ENCODE results near the gene TMPRSS13. TPM values are rescaled to one million over a fixed set of nuclear protein-coding genes. Genes with fewer than 3 reads are reported as not detected.
A peak's percentile ranks its signal among the peaks of the same experiment; 100 is the strongest.
"Not testable (repeated sequence)": the region's sequence is repeated elsewhere in the genome, so short reads cannot be mapped to it uniquely, and the experiment has no call there.

Gene TMPRSS13
- total RNA-seq, 1 donor from 2014 or later = 5.7 TPM

DNA sequence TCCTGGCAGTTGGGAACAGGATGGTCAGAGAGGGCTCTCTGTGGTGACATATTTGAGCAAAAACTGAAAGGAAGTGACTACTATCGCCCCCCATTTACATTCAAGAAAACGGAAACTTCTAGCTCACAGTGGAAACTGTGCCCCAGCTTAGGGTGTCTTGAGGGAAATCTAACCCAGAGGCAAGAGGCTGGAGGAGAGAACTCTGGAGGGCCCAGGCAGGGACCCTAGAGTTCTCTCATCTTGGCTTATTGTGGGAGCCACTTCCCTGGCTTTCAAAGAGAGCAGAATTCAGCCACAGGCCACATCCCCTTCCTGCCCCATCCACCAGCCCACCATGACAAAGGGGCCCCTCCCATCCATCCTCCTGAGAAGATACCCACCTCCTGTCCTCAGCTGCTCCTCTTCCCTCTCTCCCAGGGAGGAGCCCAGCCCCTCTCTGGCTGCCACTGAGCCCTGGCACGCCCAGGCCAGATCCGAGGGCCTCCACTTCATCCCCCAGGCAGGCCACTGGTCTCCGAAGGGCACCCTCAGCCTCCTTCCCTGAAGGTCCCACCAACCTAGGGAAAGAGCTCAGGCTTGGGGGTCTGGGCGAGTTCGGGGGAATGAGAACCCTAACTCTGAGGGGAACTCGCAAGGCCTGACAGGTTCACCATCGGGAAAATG lies 1.6 kb upstream of the TMPRSS13 start:
- TF ChIP-seq, protein P1, sequence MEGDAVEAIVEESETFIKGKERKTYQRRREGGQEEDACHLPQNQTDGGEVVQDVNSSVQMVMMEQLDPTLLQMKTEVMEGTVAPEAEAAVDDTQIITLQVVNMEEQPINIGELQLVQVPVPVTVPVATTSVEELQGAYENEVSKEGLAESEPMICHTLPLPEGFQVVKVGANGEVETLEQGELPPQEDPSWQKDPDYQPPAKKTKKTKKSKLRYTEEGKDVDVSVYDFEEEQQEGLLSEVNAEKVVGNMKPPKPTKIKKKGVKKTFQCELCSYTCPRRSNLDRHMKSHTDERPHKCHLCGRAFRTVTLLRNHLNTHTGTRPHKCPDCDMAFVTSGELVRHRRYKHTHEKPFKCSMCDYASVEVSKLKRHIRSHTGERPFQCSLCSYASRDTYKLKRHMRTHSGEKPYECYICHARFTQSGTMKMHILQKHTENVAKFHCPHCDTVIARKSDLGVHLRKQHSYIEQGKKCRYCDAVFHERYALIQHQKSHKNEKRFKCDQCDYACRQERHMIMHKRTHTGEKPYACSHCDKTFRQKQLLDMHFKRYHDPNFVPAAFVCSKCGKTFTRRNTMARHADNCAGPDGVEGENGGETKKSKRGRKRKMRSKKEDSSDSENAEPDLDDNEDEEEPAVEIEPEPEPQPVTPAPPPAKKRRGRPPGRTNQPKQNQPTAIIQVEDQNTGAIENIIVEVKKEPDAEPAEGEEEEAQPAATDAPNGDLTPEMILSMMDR (IDR thresholded peaks at IDR 0.05; ENCODE audit: unreplicated experiment) = no peak

DNA sequence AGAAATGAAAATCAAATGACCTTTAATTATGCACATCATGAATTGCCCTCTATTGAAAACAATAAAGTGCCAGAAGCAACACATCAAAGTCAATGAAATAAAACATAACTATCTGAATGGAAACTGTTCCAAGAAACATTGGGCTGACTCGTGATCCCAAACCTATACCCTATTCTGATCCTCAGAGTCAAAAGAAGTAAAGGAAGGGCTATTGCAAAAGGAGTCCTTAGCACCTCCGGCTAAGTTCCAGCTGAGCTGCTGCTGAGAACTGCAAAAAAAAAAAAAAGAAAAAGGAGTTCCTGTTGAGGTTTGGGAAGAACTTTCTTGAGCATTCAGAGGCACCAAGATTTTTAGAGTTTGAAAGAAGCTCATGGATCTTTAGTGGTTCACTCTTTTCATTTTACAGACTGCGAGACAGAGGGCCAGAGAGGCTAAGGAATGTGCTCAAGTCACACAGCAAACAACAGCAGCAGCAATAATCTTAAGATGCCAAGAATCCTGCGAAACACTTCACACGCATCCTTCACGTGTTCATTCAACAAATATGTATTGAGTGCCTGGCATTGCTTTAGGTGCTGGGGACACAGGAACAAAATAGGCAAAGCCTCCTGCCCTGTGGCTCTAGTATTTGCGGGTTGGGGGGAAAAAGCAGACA lies 841 bp upstream of the TMPRSS13 start:
- Mint-ChIP-seq H3K4me3 (ENCODE audit: low read depth) (no peak overlapping the region), H3K36me3 (ENCODE audit: insufficient read depth) (no peaks in the 10 kb centered on the region), H3K4me1 (ENCODE audit: low read depth) (peaks cover 29% of the 10 kb centered on the region), H3K27ac (peak overlapping the region; percentile 97), H3K9me3 (ENCODE audit: low read depth) (no peaks in the 10 kb centered on the region), H3K27me3 (peaks cover 3% of the 10 kb centered on the region)
- TF ChIP-seq, protein P1 (IDR thresholded peaks at IDR 0.05; ENCODE audit: unreplicated experiment) = no peak
- no peak for DNase-seq (ENCODE audit: low spot score, unreplicated experiment)

More for the DNA sequence above, 1.6 kb upstream of the TMPRSS13 start:
- H3K27me3 Mint-ChIP-seq = peaks cover 3% of the 10 kb centered on the region
- no peaks in the 10 kb centered on the region for H3K36me3 Mint-ChIP-seq (ENCODE audit: insufficient read depth)
- DNase-seq (ENCODE audit: low spot score, unreplicated experiment) = no peak
- H3K4me3 Mint-ChIP-seq (ENCODE audit: low read depth) = no peak overlapping the region
- no peaks in the 10 kb centered on the region for H3K9me3 Mint-ChIP-seq (ENCODE audit: low read depth)
- peaks cover 29% of the 10 kb centered on the region for H3K4me1 Mint-ChIP-seq (ENCODE audit: low read depth)
- H3K27ac Mint-ChIP-seq = peak overlapping the region; percentile 97

DNA sequence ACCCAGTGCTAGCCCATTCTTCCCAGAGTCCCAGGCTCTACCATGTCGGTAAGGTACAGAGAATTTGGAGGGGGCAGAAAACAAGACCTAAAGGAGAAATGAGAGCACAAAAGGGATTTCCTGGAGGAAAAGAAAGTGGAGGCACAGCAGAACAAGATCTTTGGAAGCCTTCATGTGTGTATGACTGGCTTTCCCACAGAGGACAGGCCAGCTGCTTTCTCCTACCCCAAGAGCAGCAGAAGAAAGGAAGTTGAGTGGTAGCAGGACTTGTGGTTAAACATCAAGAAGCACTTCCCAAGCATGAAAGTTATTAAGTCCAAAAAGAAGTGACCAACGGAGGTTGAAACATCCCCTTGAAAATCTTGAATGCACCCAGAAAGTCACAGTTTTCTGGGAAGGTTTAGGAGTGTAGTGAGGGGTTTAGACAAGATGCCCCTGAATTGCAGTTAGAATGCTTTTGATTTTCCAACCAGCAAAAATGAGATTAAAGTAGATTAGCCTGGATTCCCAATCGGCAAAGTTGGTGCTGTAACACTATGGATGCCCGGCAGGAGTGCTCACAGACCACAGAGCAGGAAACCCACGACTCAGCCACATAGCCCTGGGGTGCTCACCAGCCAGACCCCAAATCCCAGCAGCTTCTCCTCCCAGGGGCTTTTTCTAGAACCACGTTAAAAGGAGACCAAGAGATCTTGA lies 608 bp downstream of the TMPRSS13 start:
- no peak for DNase-seq (ENCODE audit: low spot score, unreplicated experiment)
- H3K27ac Mint-ChIP-seq = peak overlapping the region; percentile 97
- TF ChIP-seq, protein P1 (IDR thresholded peaks at IDR 0.05; ENCODE audit: unreplicated experiment) = no peak
- H3K9me3 Mint-ChIP-seq (ENCODE audit: low read depth) = no peaks in the 10 kb centered on the region
- H3K4me3 Mint-ChIP-seq (ENCODE audit: low read depth) = peak overlapping the region; percentile 62
- H3K27me3 Mint-ChIP-seq = no peaks in the 10 kb centered on the region
- H3K4me1 Mint-ChIP-seq (ENCODE audit: low read depth) = peaks cover 29% of the 10 kb centered on the region
- no peaks in the 10 kb centered on the region for H3K36me3 Mint-ChIP-seq (ENCODE audit: insufficient read depth)

DNA sequence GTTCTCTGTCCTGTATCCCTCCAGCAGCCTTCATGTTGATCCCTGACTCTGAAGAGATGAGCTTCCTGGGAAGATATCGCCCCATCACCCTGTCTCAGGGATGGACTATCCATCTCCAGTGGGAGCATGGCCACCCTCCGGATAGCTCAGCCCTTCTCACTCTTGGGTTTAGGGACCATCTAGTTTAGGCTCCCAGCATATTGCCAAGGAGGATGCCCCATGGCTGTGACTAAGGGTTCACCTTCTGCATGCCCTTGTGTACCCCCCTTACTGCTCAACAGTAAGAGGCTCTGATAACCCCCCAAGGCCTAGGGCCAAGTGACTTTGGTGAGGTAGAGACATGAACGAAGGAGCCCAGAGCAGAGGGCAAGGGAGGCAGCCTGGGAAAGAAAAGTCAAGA lies 1.3 kb downstream of the TMPRSS13 start:
- no peak overlapping the region for H3K27ac Mint-ChIP-seq
- H3K36me3 Mint-ChIP-seq (ENCODE audit: insufficient read depth) = no peaks in the 10 kb centered on the region
- DNase-seq (ENCODE audit: low spot score, unreplicated experiment) = no peak
- no peaks in the 10 kb centered on the region for H3K9me3 Mint-ChIP-seq (ENCODE audit: low read depth)
- H3K4me1 Mint-ChIP-seq (ENCODE audit: low read depth) = peaks cover 27% of the 10 kb centered on the region
- TF ChIP-seq, protein P1 (IDR thresholded peaks at IDR 0.05; ENCODE audit: unreplicated experiment) = no peak
- H3K27me3 Mint-ChIP-seq = no peaks in the 10 kb centered on the region
- no peak overlapping the region for H3K4me3 Mint-ChIP-seq (ENCODE audit: low read depth)

DNA sequence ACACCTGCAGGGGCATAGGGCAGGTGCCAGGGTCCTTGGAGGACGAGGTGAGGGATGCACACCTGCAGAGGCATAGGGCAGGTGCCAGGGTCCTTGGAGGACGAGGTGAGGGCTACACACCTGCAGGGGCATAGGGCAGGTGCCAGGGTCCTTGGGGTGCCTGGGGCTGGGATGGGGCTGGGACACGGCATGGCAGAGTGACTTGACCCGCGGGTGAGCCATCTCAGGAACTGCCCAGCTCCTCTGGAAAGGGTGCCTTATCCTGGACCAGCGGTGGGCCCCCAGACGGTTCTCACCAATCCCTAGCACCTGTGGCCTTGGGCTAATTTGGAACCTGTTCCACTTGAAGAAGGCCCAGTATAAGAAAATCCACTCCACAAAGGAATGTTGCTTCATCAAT lies 3.0 kb downstream of the TMPRSS13 start:
- not testable (repeated sequence) for H3K27me3 Mint-ChIP-seq; H3K4me3 Mint-ChIP-seq (ENCODE audit: low read depth); DNase-seq (ENCODE audit: low spot score, unreplicated experiment)

More for the DNA sequence above, 3.0 kb downstream of the TMPRSS13 start:
- H3K27ac Mint-ChIP-seq; H3K9me3 Mint-ChIP-seq (ENCODE audit: low read depth); H3K36me3 Mint-ChIP-seq (ENCODE audit: insufficient read depth): not testable (repeated sequence)
- H3K4me1 Mint-ChIP-seq (ENCODE audit: low read depth) = peaks cover 24% of the 10 kb centered on the region

Data from progenitor cell of endocrine pancreas (in vitro differentiated cells).